IMR-90 (cell line): ENCODE data around the gene RILPL2. TPM values are rescaled to one million over a fixed set of nuclear protein-coding genes. Genes with fewer than 3 reads are reported as not detected.

ENCODE experiments used
- ATAC-seq: fragments of 200-7000 bp; cut with Tn5 transposase; 2 replicates; pipeline ENCODE4 v1.9.1; 2020; ENCODE audit warnings: low read depth, mild to moderate bottlenecking, moderate library complexity
- BruUV-seq: library from RNA; stranded (reverse); fragments of 400-500 nt; replicated peaks from 2 replicates; lab custom pipeline; 2021; lab: Mats Ljungman, UMichigan
- CTCF ChIA-PET: fragments of 300-600 bp; formaldehyde crosslinking; extraction: SDS; loops from one replicate; lab custom pipeline; 2021; ENCODE audit warnings: antibody characterized with exemption; lab: Yijun Ruan, JAX
- POLR2A ChIA-PET: fragments of 300-600 bp; sonication (Branson Sonifier 250); formaldehyde crosslinking; loops from one replicate; lab custom pipeline; 2022; ENCODE audit warnings: antibody characterized with exemption; ENCODE audit not compliant: unreplicated experiment; lab: Charles Lee
- DNase-seq: peaks from one replicate; pipeline ENCODE4 v3.0.0; 2013
- H2AFZ ChIP-seq: replicated peaks from 2 replicates; pipeline ENCODE3; 2013; ENCODE audit warnings: low read length, mild to moderate bottlenecking; ENCODE audit not compliant: poor library complexity
- H2AK5ac ChIP-seq: 2 replicates; pipeline ENCODE4 v1.6.1; 2013; ENCODE audit warnings: low read depth, low read length, inconsistent platforms
- H2AK9ac ChIP-seq: replicated peaks from 2 replicates; pipeline ENCODE3; 2013; ENCODE audit warnings: mild to moderate bottlenecking, low read depth, low read length, moderate library complexity; ENCODE audit not compliant: poor library complexity
- H2BK120ac ChIP-seq: 2 replicates; pipeline ENCODE4 v1.6.1; 2013; ENCODE audit warnings: low read depth, low read length, inconsistent platforms
- H2BK15ac ChIP-seq: 3 replicates; pipeline ENCODE4 v1.6.1; 2013; ENCODE audit warnings: low read depth, low read length, inconsistent platforms
- H2BK20ac ChIP-seq: 2 replicates; pipeline ENCODE4 v1.6.1; 2013; ENCODE audit warnings: low read depth, mild to moderate bottlenecking, inconsistent platforms, low read length, moderate library complexity
- H2BK5ac ChIP-seq: 2 replicates; pipeline ENCODE4 v1.6.1; 2013; ENCODE audit warnings: mild to moderate bottlenecking, low read depth, low read length, inconsistent platforms; ENCODE audit not compliant: poor library complexity, severe bottlenecking
- H3K14ac ChIP-seq: replicated peaks from 2 replicates; pipeline ENCODE4 v1.6.1; 2013; ENCODE audit warnings: low read depth, low read length, inconsistent platforms
- H3K18ac ChIP-seq: 2 replicates; pipeline ENCODE4 v1.6.1; 2013; ENCODE audit warnings: low read depth, low read length, control low read depth
- H3K23ac ChIP-seq: 2 replicates; pipeline ENCODE4 v1.6.1; 2013; ENCODE audit warnings: low read depth, low read length, inconsistent platforms
- H3K27ac ChIP-seq: 2 replicates; pipeline ENCODE4 v1.5.1; 2013; ENCODE audit warnings: mild to moderate bottlenecking, control low read depth, low read length; ENCODE audit not compliant: insufficient read depth
- H3K27me3 ChIP-seq: 2 replicates; pipeline ENCODE4 v1.6.1; 2013; ENCODE audit warnings: low read length; ENCODE audit not compliant: control insufficient read depth, insufficient read depth
- H3K36me3 ChIP-seq: 2 replicates; pipeline ENCODE4 v1.6.1; 2013; ENCODE audit warnings: low read length, mixed read lengths; ENCODE audit not compliant: control insufficient read depth, insufficient read depth
- H3K4ac ChIP-seq: 2 replicates; pipeline ENCODE4 v1.6.1; 2013; ENCODE audit warnings: low read depth, low read length, inconsistent platforms
- H3K4me1 ChIP-seq: 2 replicates; pipeline ENCODE4 v1.6.1; 2013; ENCODE audit warnings: low read length, mixed read lengths; ENCODE audit not compliant: control insufficient read depth, insufficient read depth
- H3K4me2 ChIP-seq: 2 replicates; pipeline ENCODE4 v1.6.1; 2013; ENCODE audit warnings: low read depth, mild to moderate bottlenecking, control low read depth, low read length, moderate library complexity
- H3K4me3 ChIP-seq: 2 replicates; pipeline ENCODE4 v1.5.1; 2013; ENCODE audit warnings: low read depth, mild to moderate bottlenecking, control low read depth, low read length, moderate library complexity; ENCODE audit not compliant: insufficient read depth
- H3K56ac ChIP-seq: 2 replicates; pipeline ENCODE4 v1.6.1; 2013; ENCODE audit warnings: low read length, inconsistent platforms; ENCODE audit not compliant: insufficient read depth; ENCODE audit errors: extremely low read depth
- H3K79me1 ChIP-seq, 2 experiments: 2 replicates each; pipeline ENCODE4 v1.6.1; 2013; ENCODE audit warnings: low read length in 2 of 2, inconsistent platforms in 1 of 2, low read depth in 1 of 2
- H3K9ac ChIP-seq: 2 replicates; pipeline ENCODE4 v1.6.1; 2013; ENCODE audit warnings: low read depth, low read length, control low read depth
- H3K9me1 ChIP-seq: 2 replicates; pipeline ENCODE4 v1.6.1; 2013; ENCODE audit warnings: low read length, inconsistent platforms; ENCODE audit not compliant: insufficient read depth
- H3K9me3 ChIP-seq: 2 replicates; pipeline ENCODE4 v1.6.1; 2013; ENCODE audit warnings: low read length; ENCODE audit not compliant: control insufficient read depth, insufficient read depth
- H4K20me1 ChIP-seq: 2 replicates; pipeline ENCODE4 v1.6.1; 2013; ENCODE audit warnings: low read length, inconsistent platforms; ENCODE audit not compliant: insufficient read depth
- H4K5ac ChIP-seq: 2 replicates; pipeline ENCODE4 v1.6.1; 2013; ENCODE audit warnings: mild to moderate bottlenecking, low read depth, low read length, control low read depth
- H4K8ac ChIP-seq, 2 experiments: 2 replicates each; pipeline ENCODE4 v1.6.1; 2013; ENCODE audit warnings: low read depth in 2 of 2, low read length in 2 of 2, control low read depth in 1 of 2, inconsistent platforms in 1 of 2
- H4K91ac ChIP-seq: 2 replicates; pipeline ENCODE4 v1.6.1; 2013; ENCODE audit warnings: low read depth, low read length, inconsistent platforms; ENCODE audit not compliant: insufficient read depth
- BHLHE40 ChIP-seq: fragments of 150-350 bp; IDR thresholded peaks from 2 replicates; pipeline ENCODE4 v1.6.1; 2016; ENCODE audit warnings: mild to moderate bottlenecking, low read depth, low read length
- CEBPB ChIP-seq: IDR thresholded peaks from 2 replicates; pipeline ENCODE4 v1.6.1; 2012; ENCODE audit warnings: low read depth, low read length, improper control_type of control experiment
- CHD1 ChIP-seq: IDR thresholded peaks from 2 replicates; pipeline ENCODE4 v1.6.1; 2012; ENCODE audit warnings: low read depth, low read length, improper control_type of control experiment
- CTCF ChIP-seq: conservative IDR thresholded peaks from 2 replicates; pipeline ENCODE4 v1.5.1; 2012; ENCODE audit warnings: mild to moderate bottlenecking, low read depth, low read length, improper control_type of control experiment
- ELK1 ChIP-seq: fragments of 150-350 bp; IDR thresholded peaks from 2 replicates; pipeline ENCODE4 v1.6.1; 2016; ENCODE audit warnings: low read depth, mild to moderate bottlenecking, low read length, moderate library complexity, borderline replicate concordance
- MAFK ChIP-seq: IDR thresholded peaks from 2 replicates; pipeline ENCODE4 v1.6.1; 2012; ENCODE audit warnings: low read depth, low read length, improper control_type of control experiment
- MAZ ChIP-seq: IDR thresholded peaks from 2 replicates; pipeline ENCODE4 v1.6.1; 2012; ENCODE audit warnings: low read depth, mild to moderate bottlenecking, low read length, improper control_type of control experiment, moderate library complexity, borderline replicate concordance
- MXI1 ChIP-seq: IDR thresholded peaks from 2 replicates; pipeline ENCODE4 v1.6.1; 2012; ENCODE audit warnings: low read depth, mild to moderate bottlenecking, low read length, moderate library complexity, borderline replicate concordance
- RAD21 ChIP-seq: IDR thresholded peaks from 2 replicates; pipeline ENCODE4 v1.6.1; 2012; ENCODE audit warnings: low read length, improper control_type of control experiment
- RCOR1 ChIP-seq: IDR thresholded peaks from 2 replicates; pipeline ENCODE4 v1.6.1; 2012; ENCODE audit warnings: mild to moderate bottlenecking, low read length, improper control_type of control experiment; ENCODE audit not compliant: insufficient replicate concordance
- USF2 ChIP-seq: fragments of 150-350 bp; IDR thresholded peaks from 2 replicates; pipeline ENCODE4 v1.6.1; 2017; ENCODE audit warnings: mild to moderate bottlenecking, antibody characterized with exemption, low read length, low read depth
- WGBS, 2 experiments: methylation state at CpG; one replicate each; pipeline versions ENCODE4 v1.1.5 to v1.1.7; 2013; ENCODE audit warnings: missing lambda C conversion rate in 2 of 2; ENCODE audit not compliant: insufficient read length in 1 of 2; ENCODE audit errors: extremely low coverage in 2 of 2; 5-methylcytosine and 5-hydroxymethylcytosine counted together
- dilution Hi-C: fragments of 300-500 bp; cut with HindIII; formaldehyde crosslinking; loops from one replicate; pipeline ENCODE4 v1.14.3; 2018; ENCODE audit warnings: low sequenced_read_pairs; ENCODE audit not compliant: unreplicated experiment
- in situ Hi-C: fragments of 300-500 bp; cut with MboI; formaldehyde crosslinking; loops from 3 replicates; pipeline ENCODE4 v1.14.3; 2019; ENCODE audit warnings: low sequenced_read_pairs, inconsistent platforms, mixed read lengths
- intact Hi-C: fragments of 100-400 bp; cut with micrococcal nuclease; formaldehyde crosslinking; loops from 2 replicates; pipeline ENCODE4 v1.10.0; 2022
- polyA plus RNA-seq, 3 experiments: library from polyadenylated mRNA; depleted of rRNA; stranded (reverse); fragments of >200 nt; gene quantifications; 2 replicates each; pipeline ENCODE4 v1.2.3, GENCODE V29; 2012; ENCODE audit warnings: low replicate concordance in 1 of 3
- total RNA-seq: library from RNA; depleted of rRNA; stranded (reverse); fragments of >200 nt; gene quantifications from 2 replicates; pipeline ENCODE4 v1.2.3, GENCODE V29; 2012

Gene RILPL2
- total and polyA plus RNA-seq, 2 of the 4 experiments (the other 2 are of a cell fraction) = 1.8 to 2.2 TPM

- Histone ChIP-seq H4K20me1 (peaks cover 31% of the 10 kb centered on the region), H3K18ac (no peak overlapping the region), H3K4me1 (peaks cover 13% of the 10 kb centered on the region), H2BK120ac (no peak overlapping the region), H2BK20ac (no peak overlapping the region), H2AK9ac (no peak overlapping the region), H2BK5ac (no peak overlapping the region), H3K23ac (peak overlapping the region; percentile 41), H3K9me3 (no peaks in the 10 kb centered on the region), H3K36me3 (peaks cover 53% of the 10 kb centered on the region), H3K79me1 (peaks cover 53 to 82% of the 10 kb centered on the region in 2 experiments), H2BK15ac (no peak overlapping the region), H3K9me1 (peaks cover 18% of the 10 kb centered on the region; the same call in 1 of the 2 replicates), H2AK5ac (no peak overlapping the region), H3K4me2 (no peak overlapping the region), H3K4me3 (no peak overlapping the region), H4K5ac (no peak overlapping the region), H3K14ac (no peak overlapping the region), H4K8ac (no peak overlapping the region), H3K56ac (no peak overlapping the region), H3K27ac (no peak overlapping the region), H3K27me3 (no peaks in the 10 kb centered on the region), H4K91ac (no peak overlapping the region), H2AFZ (no peak overlapping the region), H3K4ac (no peak overlapping the region), H3K9ac (no peak overlapping the region)
- ChIA-PET CTCF (interaction anchor here (0.6 kb wide), 1 partner anchor 71 kb away, joined by 6 read pairs; no protein-coding TSS in a partner anchor), POLR2A (interaction anchor here (0.6 kb wide), 1 partner anchor 36 kb away, joined by 5 read pairs; no protein-coding TSS in a partner anchor)
- ATAC-seq (no peak), DNase-seq (no peak)
- BruUV-seq = no TSS peak
- TF ChIP-seq USF2 (no peak), RCOR1 (no peak), BHLHE40 (no peak), MAFK (no peak), RAD21 (no peak), CHD1 (no peak), CEBPB (no peak), ELK1 (no peak), MAZ (no peak), CTCF (no peak), MXI1 (no peak)
- dilution Hi-C loops (no loop called here), in situ Hi-C loops (no loop called here), intact Hi-C loops (loop anchor here (5.0 kb wide), 1 partner anchor 41 kb away; no protein-coding TSS in a partner anchor)
- no CpG with 5 or more reads among the region's 8 CpGs for WGBS, 2 experiments
Observed at GRCh38 chr12:123391546-123392343, 44.7 kb downstream of the RILPL2 start.
